HG02973 (cell line): Measurements from ENCODE around the gene RBM43.
"Not testable (repeated sequence)": the region's sequence is repeated elsewhere in the genome, so short reads cannot be mapped to it uniquely, and the experiment has no call there.

Source experiments
- ATAC-seq: cut with Tn5 transposase; IDR thresholded peaks from one replicate; pipeline ENCODE4 v1.9.1; 2021; ENCODE audit warnings: moderate library complexity; ENCODE audit not compliant: unreplicated experiment

The RBM43 gene

DNA sequence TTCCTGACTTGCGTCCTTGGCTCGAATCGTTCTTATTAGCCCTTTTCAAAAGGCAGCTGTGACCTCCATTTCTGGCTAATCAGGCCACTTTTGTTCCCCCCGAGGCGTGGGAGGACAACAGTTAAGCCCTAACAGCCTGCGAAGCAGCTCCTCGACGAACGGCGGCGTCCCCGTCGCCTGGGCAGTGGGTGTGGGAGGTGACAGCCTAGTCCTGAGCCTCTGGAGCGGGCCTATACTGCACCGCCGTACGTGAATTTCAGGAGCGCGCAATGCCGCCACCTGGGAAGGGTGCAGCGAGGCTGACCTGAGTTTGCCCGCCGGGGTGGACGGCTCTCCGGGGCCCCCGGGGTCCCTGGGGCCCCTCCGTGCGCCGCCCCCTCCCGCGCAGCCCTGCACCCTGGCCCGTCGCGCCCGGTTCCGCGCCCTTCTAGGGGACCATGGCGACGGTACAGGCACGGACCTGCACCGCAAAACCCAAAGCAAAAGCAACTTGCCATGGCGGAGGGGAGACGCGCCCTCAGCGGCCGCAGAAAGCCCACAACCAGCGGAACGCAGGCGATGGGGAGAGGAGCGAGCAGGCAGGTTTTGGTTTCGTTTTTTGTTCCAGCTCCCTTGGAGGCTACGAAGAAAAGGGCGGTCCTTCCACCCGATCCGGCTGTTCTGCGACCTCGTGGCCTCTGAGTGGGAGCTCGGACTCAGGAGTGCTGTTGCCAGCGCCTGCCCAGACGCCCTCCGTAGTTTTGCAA is at the start of gene RBM43:
Gene RBM43 (minus strand): TSS at position 633 of the 746 bp plus-strand sequence. CDS start 136 bp downstream, at position 497.
- peak; percentile 88 for ATAC-seq

DNA sequence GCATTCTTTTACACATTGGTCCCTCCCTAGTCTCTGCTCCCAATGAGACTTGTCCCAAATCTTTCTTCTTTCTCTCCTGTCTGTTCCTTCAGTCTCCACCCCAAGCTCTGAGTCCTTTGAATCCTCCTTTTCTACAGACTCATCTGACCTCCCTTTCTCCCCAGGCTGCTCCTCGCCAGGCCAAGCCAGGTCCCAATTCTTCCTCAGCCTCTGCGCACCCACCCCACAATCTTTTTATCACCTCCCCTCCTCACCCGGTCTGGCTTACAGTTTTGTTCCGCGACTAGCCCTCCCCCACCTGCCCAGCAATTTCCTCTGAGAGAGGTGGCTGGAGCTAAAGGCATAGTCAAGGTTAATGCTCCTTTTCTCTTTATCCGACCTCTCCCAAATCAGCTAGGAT is 48.6 kb upstream of the RBM43 start:
- not testable (repeated sequence) for ATAC-seq

DNA sequence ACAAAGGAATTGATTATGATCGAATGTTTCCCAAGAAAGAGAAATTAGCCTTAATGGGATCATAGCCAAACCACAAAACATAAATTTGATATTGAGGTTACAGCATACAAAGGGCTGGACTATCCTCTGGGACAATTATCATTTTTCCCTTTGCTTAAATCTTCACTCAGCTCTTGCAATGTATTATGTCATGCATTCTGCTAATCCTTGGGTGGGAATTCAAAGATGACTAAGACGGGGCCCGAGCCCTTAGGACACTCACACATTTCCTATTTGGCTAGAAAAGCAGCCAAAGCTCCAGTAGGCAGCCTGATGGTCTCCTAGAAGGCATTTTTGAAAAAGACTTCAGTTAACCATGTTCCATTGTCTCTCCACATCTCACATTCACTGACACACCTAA is 45.0 kb upstream of the RBM43 start:
- no peak for ATAC-seq

DNA sequence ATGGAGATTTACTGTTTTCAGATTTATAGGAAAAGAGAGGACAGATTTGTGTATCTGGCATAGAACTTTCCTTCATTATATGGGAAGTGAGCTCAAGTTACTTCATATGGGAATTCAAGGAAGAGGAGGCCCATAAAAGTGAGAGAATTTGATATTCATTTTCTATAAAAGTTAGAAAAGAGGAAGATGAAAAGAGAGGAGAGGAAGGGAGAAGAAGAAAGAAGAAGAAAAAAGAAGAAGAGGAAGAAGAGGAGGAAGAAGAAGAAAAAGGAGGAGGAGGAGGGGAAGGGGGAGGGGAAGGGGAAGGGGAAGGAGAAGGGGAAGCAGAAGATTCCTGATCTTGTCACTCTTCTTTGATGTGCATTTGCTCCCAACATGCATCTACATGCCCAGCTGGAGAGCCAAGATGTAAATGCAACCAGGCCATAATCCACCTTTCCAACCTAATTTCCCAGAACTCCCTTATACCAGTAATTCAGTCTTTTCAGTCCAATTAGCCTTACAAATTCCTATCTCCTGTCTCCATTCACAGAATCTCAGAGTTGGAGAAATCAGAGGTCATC is 43.5 kb upstream of the RBM43 start:
- no peak for ATAC-seq

DNA sequence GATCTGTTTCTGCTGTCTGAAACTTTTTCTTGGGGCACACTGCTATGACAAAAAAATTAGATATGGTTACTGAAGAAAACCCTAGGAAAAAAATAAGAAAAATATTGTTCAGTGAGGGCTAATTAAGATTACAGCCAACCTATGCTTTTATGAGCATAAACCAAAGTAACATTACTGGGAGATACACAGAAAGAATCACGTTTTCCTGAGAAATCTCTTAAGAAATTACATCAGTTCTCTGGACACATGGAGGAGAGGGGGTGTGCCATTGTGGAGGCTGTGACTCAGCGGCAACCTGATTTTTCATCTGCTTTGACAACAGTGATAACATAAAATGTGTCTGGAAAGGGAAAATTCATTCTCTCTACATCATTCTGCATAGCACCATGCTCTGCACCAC is 41.2 kb upstream of the RBM43 start:
- ATAC-seq = no peak

DNA sequence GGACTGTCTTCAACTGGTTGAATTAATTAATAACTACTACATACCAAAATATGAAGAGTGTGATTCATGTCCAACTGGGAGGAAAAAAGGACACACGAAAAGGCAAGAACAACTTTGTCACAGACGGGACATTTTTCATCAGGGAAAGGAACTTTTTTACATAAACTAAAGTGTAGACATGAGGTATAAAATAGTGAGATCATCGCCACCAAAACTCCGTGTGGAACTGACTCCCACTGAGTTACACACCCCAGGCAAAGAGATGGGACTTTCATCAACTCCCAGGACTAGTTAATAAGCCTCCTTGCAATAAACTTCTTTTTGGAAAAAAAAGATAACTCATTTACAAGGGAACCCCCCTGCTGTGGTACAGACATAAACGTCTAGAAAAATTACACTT is 40.7 kb upstream of the RBM43 start:
- ATAC-seq = no peak

DNA sequence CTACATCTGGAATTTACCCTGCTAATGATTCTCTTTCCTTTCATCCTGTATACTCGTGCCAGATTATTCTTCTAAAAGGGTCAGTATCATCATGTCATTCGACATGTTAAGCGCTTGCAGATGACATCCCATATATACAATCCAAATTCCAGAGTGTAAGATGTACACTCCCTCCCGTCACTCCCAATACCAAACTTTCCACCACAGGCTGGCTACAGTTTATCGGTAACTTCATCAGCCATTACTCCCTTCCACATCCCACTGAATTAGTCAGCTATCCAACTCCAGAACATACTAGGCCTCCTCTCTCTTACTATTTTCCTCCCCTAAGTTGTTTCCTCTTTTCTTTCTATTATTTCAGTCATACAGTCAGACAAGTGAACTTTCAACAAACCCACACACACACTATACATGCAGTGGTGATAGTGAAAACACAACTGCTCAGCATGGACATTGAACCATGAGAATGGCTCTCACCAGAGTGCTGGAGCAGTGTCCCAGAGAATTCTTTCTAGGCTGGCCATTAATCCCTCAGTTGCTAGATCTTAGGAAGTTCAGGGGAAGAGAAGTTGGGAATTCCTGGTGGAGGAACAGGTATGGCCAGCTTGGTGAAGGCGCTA is 38.4 kb upstream of the RBM43 start:
- peak; percentile 59 for ATAC-seq

DNA sequence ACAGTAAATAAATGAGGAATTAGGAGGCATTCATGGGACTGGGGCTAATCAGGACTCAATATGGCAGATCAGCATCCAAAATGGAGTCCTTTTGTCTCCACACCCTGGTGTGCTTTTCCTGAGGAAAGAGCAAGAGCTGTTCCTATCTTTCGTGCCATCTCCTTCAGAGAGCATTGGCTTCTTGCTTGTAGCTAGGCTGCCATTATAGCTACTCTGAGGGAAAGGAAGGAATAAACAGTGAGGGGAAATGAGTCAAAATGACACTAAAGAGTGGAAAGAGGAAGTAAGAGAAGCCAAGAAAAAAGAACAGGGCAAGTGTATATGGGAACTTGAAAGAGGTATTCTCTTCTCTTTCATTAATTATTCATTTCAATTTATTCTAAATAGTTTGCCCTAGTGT is 36.2 kb upstream of the RBM43 start:
- ATAC-seq = peak; percentile 89

DNA sequence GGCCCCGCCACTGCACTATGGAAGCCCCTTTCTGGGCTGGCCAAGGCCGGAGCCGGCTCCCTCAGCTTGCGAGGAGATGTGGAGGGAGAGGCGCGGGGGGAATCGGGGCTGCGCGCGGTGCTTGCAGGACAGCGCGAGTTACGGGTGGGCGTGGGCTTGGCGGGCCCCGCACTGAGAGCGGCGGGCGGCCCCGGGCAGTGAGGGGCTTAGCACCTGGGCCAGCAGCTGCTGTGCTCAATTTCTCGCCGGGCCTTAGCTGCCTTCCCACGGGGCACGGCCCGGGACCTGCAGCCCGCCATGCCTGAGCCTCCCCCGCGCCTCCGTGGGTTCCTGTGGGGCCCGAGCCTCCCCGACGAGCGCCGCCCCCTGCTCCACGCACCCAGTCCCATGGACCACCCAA is 34.3 kb upstream of the RBM43 start:
- ATAC-seq = not testable (repeated sequence)

DNA sequence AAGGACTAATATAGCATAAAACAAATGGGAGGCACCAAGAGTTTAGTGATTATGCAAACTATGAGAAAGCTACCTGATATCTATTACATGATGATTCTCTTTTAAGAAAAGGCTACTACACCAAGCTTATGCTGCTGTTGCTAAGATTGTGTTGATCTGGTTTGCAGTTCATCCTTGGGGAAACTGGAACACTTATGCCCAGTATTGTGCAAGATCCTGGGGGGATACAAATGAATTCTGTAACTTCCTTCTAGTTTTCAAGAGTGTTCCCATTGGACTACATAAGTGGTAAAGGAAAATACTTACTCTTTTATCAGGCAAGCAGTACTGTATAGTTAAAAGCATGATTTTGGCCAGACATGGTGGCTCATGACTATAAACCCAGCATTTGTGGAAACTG is 30.9 kb upstream of the RBM43 start:
- no peak for ATAC-seq

DNA sequence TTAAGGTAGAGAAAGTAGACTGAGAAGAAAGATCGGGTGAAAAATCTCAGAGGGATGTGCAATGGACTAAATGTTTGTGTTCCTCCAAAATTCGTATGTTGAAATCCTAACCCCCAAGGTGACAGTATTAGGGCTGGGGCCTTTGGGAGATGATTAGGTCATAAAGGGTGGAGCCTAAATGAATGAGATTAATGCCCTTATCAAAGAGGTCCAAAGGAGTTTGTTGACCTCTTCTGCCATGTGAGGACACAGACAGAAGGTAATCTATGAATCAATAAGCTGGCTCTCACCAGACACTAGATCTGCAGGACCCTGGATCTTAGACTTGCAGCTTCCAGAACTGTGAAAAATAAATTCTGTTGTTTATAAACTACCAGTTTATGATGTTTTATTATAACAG is 30.5 kb upstream of the RBM43 start:
- ATAC-seq = no peak

DNA sequence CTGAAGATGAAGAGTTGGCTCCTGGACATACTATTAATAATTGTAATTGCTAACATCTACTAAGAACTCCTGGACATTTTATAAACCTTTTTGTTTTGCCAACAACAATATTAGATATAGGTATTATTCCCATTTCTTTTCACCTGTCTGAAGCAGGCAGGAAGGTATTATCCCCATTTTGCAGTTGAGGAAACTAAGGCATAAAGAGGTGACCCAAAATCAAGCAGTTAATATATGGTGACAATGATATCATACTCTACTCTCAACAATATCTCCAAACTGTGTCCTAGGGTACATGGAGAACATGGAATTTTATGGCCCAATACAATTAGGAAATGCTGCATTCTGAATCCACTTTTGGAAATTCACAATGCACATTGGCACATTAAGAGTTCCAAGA is 29.6 kb upstream of the RBM43 start:
- no peak for ATAC-seq

DNA sequence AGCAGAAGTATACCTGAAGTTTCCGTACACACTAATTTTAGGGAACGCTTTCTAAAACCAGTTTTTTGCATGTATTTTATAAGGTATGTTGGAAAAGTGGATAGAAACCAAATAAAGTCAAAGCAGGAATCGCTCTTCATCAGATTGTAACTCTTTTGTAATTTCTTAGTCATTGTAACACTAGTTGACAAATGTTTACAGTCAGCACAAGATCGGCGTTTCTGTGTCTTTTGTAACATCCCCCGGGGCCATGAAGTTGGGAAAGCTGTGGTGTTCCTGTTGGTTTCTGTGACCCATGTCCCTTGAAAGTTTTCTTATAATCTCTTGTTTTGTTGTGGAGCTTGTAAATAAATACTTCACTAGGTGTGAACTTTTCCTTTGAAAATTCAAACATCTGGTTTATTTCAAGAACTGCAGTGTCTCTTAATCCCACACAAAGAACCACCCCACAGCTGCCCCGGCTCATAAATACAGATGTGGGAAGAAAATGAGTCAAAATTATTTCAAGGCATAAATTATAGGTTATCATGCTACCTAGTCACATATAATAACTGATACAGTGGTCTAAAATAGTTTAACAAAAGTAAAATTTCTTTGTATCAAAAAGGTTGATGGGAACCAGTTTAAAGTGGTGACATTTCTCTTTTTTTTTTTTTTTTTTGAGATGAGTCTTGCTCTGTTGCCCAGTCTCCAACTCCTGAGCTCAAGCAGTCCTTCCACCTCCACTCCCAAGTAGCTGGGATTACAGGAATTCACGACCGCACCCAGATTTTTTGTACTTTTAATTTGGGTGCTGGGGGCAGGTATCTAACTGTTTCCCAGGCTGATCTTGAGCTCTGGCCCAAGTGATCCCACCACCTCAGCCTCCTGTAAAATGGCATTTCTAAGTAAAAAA is 28.6 kb upstream of the RBM43 start:
- peak; percentile 20 for ATAC-seq

DNA sequence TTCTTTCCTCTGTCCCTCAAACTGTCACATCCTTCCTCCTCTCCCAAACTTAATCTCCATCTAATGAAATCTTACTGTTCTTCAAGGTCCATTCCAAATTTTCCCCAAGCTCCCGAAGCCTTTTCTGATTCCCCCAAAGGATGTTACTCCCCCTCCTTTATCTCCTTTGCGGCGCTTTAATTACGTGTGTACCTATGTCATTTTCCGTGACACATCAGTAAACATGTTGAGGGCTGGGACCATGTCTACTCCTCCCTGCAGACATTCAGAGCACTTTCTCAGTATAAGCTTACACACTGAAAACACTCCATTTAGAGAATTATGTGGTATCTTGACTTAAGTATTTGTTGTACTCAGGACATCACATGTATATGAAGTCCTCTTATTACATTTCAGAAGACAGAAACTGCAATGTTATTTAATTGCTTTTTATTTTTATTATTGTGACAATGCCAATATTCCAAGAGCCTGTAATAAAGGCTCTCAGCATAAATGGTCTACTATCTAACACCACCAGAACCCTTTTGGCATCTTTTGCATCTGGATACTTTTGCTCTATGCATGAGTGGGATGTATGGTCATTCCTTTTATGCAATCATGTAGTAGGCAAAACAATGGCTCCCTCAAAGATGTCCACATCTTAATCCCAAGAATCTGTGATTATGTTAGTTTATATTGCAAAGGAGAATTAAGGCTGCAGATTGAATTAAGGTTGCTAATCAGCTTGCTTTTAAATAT is 26.0 kb upstream of the RBM43 start:
- ATAC-seq = no peak

DNA sequence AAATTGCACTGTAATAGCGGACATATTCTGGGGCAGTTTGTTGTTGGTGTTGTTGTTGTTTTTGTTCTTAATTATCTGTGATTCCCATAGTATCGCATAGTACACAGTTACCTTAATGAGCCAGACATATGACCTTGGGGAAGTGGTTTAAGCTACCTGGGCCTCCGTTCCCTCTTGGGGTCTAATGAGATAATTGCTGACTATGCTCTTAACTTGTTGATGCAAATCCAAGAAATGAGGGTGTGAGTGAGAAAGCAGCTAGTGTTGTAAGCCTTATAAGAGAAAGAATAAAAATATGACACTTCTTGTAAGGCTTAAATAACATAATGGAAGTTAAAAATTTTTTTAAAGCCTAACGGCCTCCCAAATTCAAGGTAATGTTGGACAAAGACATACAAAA is 20.7 kb upstream of the RBM43 start:
- ATAC-seq = no peak

DNA sequence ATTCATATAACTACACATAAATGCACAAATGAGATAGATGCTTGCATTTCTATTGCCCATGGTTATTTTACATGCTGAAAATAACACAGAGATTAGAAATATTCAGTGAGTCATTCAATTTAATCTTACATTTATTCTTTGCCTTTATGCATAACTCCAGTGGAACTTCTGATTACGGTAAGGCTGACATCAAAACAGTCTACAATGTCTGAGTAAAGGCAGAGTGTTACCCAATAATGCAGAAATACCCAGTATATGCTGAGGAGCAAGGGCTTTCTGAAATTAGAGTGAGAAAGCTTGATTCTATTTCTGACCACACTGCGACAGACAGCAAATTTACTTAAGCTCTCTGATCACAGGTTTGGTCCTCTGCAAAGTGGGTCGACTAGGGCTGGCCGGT is 18.6 kb upstream of the RBM43 start:
- ATAC-seq = no peak

DNA sequence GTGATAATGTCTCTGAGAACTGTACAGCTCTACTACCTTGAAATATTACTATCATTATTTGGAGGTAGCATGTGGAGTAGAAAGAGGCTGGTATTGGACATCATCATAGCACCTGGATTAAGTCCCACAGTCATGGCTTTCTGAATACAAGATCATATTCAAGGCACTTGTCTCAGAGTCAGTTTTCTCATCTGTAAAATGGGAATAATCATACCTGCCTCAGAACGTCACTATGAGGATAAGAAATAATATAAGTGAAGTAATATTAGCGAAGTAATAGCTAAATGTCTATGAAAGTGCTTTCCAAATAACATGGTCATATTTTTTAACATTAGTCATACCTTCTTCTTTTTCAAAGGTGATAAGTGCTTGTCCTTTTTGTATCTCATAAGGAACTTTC is 16.8 kb upstream of the RBM43 start:
- ATAC-seq = no peak

DNA sequence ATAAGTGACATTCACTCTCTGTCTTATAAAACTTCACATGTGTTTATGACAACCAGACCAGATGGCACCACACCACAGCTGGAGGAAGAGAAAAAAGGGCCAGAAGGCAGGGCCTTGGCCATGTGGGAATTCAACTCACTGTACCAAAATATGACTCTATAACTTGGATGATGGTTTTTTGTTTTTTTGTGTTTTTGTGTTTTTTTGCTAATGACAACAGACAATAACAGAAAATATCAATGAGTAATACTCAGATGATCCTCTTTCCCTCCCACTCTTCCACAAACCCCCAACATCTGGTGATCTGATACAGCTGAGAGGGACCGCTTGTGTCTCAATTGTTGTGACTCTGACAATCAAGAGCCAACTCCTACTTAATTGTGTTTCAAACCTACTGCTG is 15.4 kb upstream of the RBM43 start:
- no peak for ATAC-seq

DNA sequence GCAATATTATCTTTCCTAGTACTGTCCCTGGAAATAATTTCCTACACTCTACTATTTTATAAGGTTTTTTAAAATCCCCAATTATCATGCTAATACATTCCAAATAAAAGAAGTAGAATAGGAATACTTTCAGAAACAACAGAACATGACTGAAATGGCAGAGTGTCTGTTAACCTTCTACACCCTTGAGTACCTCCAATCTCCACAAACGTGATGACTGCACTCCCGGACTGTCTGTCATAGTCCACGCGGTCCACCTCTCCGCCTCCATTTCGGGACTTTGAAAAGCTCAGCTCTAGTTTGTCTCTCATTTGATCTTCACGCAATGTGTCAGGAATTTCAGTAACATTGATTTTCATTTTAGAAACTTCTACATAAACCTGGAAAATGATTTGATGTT is 13.6 kb upstream of the RBM43 start:
- no peak for ATAC-seq

DNA sequence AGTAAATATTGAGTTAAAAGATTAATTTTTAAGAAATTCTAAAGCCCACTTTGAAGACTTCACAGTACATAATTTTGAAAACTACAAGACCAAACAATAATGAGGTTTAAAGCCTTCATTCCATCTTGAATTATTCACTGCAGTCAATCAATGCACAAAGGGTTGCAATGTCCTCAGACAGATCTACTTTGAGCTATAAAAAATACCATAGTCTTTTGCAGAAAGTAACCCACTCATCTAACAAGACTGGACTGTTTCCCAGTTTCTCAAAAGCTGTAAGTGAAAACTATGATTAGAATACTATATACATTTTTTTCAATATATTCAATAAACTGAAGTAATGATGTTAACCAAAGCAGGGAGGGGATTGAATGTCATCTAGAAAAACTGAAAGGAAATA is 10.2 kb upstream of the RBM43 start:
- no peak for ATAC-seq
